Ovary (tissue), 3 donors: ENCODE measurements around the gene GALNT10.

ENCODE experiments used
- POLR2A ChIP-seq: fragments of 450-650 bp; IDR thresholded peaks from one replicate; pipeline ENCODE4 v1.6.1; 2017; ENCODE audit warnings: antibody characterized with exemption, mild to moderate bottlenecking, moderate library complexity
- TF ChIP-seq, protein P1 (sequence below), 3 donors: fragments of 450-650 bp in 2 of 3; fragments of 200-600 bp in 1 of 3; IDR thresholded peaks; one replicate each; pipeline versions ENCODE4 v1.5.1 to v1.8.0; 2016 to 2022; ENCODE audit warnings: antibody characterized with exemption in 3 of 3, mild to moderate bottlenecking in 1 of 3
- donor health status: DM: no; HTN: no; CAD: no.

DNA sequence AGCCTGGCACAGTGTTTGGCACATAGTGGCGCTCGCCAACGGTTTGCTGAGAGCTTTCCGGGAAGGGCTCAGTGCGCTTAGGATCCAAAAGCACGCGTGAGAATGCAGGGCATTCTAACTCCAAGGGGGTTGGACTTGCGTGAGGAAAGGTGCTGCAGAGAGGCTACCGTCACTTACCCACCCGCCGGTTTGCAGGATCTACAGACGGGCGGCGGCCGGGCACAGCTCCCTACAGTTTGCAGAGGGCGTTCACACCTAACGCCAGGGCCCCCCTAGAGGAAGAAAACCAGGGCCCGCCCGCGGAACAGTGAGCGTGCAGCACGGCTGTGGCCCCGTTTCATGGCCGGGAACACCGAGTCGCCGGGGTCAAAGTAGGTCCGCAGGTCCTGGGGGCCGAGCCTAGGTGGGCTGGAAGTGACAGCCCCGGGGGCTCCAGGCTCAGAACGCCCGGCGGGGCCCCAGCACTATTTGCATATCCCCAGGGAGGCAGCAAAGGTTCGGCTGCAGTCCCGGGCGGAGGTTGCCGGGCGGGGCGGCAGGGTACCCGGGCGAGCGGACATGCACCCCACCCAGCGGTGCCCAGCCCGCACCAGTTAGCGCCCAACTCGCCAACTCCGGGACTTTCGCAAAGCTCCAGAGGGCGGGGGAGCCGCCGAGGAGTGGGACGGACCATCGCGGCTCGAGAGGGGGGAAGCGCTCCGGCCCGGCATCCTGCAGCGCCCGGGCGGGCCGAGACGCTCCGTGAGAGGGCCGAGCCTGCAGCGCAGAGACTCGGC, 526 bp upstream of the GALNT10 start:
- TF ChIP-seq, protein P1, sequence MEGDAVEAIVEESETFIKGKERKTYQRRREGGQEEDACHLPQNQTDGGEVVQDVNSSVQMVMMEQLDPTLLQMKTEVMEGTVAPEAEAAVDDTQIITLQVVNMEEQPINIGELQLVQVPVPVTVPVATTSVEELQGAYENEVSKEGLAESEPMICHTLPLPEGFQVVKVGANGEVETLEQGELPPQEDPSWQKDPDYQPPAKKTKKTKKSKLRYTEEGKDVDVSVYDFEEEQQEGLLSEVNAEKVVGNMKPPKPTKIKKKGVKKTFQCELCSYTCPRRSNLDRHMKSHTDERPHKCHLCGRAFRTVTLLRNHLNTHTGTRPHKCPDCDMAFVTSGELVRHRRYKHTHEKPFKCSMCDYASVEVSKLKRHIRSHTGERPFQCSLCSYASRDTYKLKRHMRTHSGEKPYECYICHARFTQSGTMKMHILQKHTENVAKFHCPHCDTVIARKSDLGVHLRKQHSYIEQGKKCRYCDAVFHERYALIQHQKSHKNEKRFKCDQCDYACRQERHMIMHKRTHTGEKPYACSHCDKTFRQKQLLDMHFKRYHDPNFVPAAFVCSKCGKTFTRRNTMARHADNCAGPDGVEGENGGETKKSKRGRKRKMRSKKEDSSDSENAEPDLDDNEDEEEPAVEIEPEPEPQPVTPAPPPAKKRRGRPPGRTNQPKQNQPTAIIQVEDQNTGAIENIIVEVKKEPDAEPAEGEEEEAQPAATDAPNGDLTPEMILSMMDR (IDR thresholded peaks at IDR 0.05), result peak in 2 of 3 donors; percentile 22 to 26
- no peak for TF ChIP-seq POLR2A
